GM21367 (cell line): ENCODE measurements around the gene LFNG.

Source experiments
- ATAC-seq: cut with Tn5 transposase; IDR thresholded peaks from one replicate; pipeline ENCODE4 v1.9.1; 2021; ENCODE audit not compliant: unreplicated experiment

LFNG gene

DNA sequence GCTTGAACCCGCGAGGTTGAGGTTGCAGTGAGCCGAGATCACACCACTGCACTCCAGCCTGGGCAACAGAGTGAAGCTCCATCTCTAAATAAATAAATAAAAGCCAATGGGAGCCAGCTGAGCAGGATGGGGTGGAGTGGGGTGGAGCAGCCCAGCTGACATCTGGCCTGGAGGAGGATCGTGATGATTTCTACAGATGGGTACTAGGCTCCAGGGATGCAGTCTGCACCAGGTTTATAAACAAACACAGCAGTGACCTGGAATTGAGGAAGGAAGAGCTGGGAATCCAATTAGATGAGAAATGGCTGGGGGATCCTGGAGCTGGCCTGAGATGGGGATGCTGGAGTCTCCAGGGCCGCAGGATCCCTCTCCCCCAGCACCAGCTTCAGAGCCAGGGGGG lies 36.1 kb upstream of the LFNG start:
- no peak for ATAC-seq

DNA sequence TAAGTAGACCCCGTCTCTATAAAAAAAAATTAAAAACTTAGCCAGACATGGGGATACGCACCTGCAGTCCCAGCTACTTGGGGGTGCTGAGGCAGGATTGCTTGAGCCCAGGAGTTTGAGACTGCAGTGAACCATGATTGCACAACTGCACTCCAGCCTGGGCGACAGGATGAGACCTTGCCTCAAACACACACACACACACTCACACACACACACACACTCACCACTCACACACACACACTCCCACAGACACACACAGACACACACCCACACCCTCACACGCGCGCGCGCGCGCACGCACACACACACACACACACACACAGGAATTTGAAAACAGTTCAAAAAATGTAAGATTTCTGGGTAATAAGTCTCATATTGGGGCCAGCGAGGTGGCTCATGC lies 34.7 kb upstream of the LFNG start:
- ATAC-seq: no peak

DNA sequence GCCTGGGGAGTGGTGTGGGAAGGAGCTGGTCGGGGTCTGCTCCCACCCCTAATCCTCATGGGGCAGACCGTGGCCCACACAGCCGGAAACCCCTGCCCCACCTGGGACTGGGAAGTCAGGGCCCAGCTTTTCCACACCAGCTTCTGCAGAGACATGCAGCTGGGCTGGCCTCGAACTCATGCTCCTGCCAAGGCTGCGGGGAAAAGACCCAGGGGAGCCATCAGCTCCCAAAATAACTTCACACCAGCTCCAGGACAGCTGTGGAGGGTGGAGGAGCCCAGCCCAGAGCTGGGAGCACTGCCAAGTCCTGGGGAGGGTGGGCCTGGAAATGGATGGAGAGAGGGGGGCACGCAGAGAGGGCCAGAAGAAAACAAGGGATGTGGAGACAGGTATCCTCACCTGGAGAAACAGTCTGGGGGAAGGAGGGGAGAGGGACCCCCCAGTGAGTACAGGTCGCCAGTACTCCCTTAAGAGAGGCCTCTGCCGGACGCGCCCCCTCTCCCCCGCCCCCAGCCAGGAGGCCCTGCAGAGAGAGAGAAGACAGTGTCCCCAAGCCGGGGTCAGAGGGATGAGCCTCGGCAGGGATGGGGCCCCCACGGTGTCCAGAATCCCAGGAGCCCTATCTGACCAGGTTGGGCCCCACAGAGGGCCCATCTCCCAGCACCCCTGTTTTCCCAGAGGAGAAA lies 31.8 kb upstream of the LFNG start:
- ATAC-seq: no peak

DNA sequence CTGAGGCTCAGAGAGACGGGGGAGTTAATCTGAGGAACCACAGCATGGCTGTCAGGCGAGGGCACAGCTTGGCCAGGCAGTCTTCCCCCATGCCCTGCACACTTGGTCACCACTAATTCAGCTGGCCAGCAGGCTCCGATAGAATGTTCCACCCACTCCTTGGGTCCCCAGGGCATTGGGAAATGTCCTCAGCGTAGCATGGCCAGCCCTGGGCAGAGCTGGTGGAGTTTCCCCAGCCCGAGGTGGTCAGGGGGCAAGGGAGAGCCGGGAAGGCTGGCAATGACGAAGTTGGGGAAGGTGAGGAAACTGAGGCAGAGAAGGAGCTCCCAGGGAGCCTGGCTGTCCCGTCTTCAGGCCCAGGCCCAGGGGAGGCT lies 31.3 kb upstream of the LFNG start:
- ATAC-seq: no peak

DNA sequence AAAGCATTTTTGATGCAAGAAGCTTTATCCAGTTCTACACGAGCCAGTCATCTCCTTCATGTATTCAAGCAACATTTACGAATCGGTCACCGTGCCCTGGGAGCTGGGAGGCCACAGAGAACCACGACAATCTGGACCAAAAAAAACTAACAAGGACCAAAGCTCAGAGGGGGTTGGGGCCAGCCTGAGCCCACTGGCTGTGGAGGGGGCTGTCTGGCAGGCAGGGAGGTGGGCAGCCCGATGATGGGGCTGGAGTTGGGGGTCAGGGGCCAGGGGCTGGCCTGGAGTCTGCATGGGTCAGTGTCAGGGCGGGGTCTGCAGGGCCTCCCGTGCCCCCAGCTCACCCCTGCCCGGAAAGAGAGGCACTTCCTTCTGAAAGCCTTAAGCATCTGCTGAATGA lies 30.9 kb upstream of the LFNG start:
- ATAC-seq: no peak

DNA sequence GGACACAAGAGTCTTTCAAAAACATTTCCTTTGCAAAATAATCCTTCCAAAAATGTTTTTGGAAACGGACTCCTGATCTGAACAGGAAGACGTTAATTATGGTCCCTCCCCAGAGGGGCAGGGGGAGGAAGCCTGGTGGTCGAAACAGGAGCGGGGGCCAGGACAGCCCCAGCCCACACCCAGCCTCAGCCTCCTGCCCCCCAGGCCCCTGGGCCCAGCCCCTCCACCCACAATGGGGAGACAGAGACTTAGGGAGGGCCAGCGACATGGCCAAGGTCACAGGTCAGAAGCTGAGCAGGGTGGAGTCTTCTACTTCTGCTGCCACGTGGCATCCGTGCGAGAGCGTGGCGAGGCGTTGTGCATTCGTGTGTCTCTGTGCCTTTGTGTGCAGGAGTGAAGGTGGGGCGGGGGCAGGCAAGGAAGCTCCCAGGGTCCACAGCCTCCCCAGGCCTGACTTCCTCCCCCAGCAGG lies 29.4 kb upstream of the LFNG start:
- ATAC-seq: no peak

DNA sequence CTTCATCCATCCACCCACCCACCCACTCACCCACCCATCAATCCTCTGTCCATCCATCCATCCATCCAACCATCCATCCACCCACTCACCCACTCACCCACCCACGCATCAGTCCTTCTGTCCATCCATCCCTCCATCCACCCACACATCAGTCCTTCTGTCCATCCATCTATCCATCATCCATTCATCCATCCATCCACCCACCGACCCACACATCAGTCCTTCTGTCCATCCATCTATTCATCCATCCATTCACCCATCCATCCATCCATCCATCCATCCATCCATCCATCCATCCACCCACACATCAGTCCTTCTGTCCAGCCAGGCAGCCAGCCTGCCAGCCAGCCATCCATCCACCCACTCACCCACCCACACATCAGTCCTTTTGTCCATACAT lies 27.5 kb upstream of the LFNG start:
- ATAC-seq: no peak

DNA sequence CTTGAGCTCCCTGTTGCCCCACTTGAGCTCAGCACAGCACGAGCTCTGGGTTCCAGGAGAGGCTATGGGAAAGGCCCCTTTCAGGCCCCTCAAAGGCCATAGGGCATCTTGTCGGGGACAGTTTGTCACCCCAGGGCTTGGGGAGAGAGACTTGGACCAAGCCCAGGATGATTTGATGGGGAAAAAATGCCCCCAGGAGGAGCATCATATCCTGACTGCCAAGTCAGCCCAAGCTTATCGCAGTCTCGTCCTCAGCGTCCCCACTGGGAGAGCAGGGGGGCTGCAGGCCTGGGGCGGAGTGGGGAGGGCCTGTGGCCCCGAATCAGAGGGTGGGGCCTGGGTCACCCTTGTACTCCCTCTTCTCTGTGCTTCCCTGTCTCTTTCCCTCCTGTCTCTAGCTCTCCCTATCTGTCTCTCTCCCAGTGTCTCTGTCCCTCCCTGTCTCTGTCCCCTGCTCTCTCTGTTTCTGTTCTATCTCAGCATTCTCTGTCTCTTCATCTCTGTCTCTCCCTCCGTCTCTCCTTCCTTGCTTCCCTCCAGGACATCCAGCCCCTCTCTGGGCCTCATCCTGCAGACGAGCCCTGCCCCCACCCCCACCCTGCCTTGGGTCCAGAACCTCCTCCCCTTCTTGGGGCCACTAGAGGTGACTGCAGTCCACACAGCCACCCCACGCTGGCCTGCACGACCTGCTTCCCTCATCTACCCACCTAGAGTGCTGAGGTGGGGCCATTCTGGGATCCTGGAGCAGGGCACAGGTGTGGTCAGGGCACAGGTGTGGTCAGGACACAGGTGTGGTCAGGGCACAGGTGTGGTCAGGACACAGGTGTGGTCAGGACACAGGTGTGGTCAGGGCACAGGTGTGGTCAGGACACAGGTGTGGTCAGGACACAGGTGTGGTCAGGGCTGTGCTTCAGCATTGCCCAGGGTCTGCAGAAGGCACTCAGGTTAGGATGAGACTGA lies 26.1 kb upstream of the LFNG start:
- no peak for ATAC-seq

DNA sequence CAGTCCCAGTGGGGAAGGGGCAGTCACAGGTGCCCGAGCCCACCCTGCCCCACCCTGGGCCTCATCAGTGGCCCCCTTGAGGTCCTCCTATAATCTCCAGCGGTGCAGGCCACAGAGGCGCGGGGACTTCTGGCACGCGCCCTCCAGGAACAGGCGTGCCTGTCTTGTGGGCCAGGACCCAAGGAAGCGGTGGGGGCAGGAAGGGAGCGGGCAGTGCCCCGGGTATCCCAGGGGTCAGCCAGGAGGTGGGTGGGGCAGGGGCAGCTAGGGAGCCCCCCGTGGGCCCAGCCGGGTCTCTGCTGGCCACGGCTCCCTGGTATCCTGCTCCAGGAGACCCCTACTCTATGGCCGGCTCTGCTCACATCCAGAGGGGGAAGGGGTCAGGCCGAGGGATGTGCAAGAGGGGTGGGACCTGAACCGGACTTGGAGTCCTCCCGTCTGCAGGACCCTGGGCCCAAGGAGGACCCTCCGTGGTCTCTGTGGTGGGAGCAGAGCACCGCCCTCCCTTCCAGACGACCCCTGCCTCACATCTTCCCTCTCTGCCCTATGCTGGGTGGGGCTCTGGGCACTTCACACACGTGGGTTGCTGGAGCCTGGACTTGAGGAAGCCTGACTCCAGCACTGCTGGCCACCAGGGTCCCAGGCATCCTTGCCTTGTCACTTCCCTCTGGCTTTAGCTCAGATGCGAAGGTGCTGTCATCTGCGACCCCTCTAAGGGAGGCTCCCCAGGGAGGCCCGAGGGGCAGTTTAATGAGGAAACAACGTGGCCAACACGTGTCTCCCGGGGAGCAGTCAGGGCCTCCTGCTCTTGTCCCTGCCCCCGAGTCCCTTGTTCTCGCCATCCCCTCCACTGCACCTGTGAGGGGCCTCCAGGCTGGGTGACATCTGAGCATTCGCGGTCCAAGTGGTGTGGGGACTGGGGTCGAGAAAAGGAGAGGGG lies 25.1 kb upstream of the LFNG start:
- no peak for ATAC-seq

DNA sequence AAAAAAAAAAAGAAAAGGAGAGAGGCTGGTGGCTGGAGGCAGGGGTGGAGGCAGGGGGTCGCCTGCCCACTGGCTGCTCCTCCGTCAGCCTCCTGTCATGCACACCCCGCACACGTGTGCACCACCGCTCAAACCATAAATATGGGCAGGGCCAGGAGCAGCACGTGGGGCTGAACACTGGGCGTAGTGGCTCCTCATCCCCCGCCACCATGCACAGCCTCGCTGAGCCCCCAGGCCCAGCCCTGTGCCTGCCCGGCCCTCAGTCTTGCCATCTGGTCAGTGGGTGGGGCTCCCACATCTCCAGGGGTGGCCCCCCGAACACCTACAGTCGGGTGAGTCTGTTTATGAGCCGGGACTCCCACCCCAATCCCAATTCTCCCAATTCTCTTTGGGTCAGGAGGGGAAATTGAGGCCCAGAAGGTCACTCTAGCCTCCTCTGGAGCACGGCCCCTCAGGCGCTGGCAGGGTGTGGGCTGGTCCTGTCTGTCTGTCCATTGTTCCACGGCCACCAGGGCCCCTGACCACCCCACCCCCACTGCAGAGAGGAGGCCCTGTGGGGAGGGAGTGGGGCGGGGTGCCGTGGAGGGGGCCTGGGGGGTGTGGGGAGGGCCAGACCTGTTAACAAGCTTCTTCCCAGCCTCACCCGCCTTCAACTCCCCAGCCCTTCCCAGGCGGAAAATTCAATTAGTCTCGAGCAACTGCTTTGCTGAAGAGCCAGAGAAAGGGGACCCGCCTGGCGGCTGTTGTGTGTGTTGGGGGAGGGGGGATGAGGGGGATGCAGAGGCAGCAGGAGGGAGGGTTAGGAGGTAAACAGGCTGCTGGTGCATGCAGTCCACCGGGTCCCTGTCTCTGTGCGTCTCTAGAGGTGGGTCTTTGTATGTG lies 23.9 kb upstream of the LFNG start:
- no peak for ATAC-seq

DNA sequence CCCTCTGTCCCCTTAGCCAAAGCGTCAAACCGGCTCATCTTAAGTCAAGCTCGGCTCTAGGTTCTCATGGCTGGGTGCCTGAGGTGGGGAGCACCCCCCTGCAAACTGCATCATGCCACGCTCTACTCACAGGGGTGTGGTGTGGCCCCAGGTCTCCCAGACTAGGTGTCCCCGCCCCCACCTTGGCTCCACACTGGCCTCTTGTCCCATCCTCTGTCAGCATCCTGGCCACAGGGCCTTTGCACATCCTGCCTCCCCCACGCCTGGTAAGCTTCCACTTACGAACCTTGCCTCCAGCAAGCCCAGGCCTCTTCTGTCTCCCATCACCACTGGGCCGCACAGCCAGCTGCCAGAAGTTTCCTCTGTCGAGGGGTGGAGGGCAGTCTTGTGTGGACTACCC lies 23.2 kb upstream of the LFNG start:
- no peak for ATAC-seq

DNA sequence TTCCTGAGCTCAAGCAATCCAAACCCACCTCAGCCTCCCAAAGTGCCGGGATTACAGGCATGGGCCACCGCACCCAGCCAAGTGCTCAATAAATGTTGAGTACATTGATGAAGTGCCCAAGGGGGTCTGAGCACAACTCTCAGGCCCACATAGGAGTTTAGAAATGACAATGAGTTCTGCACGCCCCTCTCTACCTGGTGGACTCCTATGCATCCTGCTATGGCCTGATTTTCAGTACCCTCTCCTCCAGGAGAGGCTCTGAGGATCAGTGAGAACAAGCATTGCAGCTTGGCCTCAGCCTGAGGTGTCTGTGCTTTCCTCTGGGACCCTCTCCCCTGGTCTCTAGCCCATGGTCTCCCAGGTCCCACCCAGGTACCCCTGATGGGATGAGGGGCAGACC lies 22.5 kb upstream of the LFNG start:
- ATAC-seq: no peak

DNA sequence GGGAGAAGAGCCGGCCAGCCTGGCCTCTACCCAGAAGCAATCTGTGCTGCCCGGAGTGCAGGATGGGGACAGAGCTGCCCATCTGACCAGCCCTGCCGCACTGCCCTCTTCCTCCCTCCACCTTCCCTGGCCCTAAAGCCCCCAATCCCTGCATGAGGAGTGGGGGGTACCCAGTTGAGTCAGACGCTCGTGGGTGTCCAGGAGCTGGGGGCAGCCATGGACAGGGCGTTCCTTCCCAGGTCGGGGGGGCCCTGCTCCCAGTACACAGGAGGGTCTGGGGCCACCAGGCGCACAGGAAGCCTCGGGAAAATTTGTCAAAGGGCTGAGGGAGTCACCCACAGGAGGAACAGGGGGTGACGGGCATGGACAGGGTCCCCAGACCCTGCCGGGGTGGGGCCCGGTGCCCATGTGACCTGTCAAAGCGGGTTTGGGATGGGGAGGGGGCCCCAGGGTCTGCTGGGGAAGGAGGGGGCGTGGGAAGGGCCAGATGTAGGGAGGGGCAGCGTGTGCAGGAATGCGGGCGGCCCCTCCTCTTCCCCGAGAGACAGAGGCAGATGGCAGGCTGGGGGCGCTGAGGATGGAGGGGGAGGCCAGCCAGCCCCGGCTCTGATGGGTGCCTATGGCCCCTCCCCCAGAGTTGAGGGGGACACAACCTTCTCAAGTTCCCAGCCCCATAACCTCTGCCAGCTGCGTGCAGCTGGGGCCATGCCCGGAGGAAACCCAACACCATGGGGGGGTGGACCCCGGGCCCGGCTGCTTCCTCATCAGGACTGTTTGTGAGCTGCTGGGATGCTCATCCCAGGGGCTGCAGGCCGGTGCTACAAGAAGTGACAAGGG lies 21.9 kb upstream of the LFNG start:
- no peak for ATAC-seq

DNA sequence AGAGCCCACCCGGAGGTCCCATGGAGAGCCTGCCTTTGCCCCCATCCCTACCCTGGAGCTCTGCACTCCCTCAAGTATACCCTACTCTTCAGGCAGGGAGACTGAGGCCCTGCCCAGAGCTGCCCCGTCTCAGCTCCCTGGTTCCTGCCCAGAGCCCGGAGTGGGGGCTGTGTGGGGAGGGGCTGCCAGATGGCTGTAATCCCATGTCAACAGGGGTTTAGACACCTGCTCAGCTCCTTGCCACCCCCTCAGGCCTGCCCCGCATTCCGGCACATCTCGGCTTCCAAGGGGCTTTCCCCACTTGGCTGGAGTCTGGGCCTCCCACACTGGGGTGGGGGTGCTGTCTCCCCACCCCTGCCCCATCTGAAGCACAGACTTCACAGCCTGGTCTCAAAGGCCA lies 20.9 kb upstream of the LFNG start:
- ATAC-seq: no peak

DNA sequence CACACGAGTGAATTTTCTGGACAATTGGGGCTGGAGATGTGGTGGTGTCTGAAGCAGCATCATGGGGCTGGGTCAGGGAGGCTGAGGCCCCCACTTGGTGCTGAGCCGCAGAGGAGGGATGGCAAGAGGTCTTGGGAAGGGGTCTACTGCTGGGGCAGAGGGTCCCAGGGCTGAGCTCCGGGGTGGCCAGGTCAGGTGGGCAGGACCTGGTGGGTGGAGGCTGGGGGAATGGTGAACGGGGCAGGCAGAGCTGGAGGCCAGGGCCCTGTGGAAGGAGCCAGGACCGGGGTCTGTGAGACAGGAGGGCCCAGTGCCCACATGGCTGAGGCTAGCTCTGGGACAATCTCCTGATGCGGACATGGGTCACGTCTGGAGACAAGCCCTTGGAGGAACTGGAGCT lies 20.4 kb upstream of the LFNG start:
- no peak for ATAC-seq

DNA sequence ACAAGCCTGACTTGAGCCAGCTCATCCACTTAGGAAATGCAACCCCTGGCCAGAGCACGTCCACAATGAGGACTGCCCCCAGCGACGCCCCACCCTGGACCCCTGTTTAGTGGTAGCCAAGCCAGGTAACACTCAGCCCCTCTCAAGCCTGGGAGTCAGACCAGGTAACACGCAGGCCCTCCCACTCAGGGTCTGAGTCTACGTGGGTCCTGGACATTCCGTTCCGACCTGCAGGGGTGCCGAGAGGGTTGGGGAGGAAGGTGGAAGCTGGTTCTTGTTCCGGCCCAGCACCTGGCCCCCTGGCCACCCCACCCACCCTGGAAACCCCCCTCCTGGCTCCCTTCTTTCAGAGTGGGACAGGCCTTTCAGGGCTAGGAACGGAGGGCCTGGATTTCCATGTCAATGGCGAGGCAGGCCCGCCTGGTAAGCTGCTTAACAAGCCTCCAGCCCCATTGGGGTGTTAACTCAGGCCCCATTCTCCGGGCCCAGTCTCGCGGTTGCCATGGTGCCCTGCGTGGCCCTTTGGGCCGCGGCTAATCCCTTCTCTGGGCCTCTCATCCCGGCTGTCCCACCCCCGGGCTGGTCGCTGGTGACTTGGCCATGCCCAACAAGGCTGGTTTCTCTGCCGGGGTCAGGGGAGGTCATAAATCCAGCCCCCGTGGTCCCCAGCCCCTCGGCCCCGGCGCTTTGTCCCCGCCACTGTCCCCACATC lies 19.7 kb upstream of the LFNG start:
- ATAC-seq: no peak

DNA sequence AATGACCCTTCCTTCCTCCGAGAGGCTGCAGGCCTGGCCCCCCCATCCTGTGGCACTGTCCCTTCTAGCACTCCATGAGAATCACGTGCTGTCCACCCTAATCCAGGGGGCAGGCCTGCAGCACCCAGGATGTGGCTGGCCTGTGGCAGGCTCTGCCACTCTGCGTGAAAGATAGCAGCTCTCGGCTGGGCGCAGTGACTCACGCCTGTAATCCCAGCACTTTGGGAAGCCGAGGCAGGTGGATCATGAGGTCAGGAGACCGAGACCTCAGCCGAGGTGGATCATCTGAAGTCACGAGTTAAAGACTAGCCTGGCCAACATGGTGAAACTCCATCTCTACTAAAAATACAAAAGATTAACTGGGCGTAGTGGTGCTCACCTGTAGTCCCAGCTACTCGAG lies 18.9 kb upstream of the LFNG start:
- ATAC-seq: no peak

DNA sequence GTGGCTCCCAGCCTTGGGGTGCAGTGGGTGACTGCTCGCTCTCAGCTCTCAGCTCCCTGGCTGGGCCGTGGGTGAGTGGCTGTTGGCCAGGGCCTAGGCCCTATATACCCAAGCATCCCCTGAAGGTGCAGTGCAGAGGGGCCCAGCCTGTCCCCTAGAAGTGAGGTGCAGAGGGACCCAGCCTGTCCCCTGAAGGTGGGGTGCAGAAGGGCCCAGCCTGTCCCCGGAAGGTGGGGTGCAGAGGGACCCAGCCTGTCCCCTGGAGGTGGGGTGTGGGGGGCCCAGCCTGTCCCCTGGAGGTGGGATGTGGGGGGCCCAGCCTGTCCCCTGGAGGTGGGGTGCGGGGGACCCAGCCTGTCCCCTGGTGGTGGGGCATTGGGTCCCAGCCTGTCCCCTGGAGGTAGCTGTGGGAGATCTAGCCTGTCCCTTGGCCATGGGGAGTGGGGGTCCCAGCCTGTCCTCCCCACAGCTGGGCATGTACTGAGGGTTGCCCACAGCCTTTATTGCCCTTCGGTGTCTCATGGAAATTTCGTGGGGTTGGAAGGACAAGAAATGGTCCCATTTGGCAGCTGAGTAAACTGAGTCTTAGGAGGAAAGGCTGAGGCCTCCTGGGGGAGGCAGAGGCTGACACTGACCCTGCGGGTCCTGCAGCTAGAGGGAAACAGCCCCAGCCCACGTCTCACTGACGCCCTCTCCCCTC lies 17.5 kb upstream of the LFNG start:
- ATAC-seq: no peak
